ENCODE results near the gene ZNF630. TPM values are rescaled to one million over a fixed set of nuclear protein-coding genes. Genes with fewer than 3 reads are reported as not detected.

ZNF630 gene
- total RNA-seq, 1 donor from 2014 or later, result 3.2 TPM

DNA sequence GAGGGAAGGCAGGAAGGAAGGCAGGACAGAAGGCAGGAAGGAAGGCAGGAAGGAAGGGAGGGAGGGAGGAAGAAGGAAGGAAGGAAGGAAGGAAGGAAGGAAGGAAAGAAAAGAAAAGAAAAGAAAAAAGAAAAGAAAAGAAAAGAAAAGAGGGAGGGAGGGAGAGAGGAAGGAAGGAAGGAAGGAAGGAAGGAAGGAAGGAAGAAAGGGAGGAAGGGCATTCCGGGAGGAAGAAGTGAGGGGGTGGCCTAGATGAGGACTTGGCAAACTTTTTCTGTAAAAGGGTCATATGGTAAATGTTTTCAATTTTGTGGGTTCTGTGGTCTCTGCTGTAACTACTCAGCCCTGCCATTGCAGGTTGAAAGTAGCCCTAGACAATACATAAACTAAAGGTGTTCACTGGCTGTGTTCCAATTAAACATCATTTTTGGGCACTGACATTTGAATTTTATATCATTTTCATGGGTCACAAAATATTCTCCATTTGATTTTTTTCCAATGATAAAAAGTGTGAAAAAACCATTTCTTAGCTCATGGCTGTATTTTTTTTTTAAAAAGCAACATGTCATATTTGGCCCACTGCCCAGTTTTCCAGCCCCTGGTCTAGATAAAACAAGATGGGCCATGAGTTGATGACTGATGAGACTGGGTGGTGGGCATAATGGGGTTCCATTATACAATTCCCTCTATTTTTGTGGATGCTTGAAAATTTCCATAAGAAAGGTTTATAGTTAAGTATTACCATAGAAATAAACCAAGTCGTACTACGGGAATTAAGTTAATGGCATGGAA, 3.1 kb downstream of the ZNF630 start:
- DNase-seq (no peak), ATAC-seq (no peak)
- Histone ChIP-seq H3K4me1 (no peaks in the 10 kb centered on the region), H3K27ac (no peak overlapping the region), H3K27me3 (no peaks in the 10 kb centered on the region), H3K9me3 (no peaks in the 10 kb centered on the region), H3K36me3 (no peaks in the 10 kb centered on the region), H3K4me3 (no peak overlapping the region)
- TF ChIP-seq, protein P1, sequence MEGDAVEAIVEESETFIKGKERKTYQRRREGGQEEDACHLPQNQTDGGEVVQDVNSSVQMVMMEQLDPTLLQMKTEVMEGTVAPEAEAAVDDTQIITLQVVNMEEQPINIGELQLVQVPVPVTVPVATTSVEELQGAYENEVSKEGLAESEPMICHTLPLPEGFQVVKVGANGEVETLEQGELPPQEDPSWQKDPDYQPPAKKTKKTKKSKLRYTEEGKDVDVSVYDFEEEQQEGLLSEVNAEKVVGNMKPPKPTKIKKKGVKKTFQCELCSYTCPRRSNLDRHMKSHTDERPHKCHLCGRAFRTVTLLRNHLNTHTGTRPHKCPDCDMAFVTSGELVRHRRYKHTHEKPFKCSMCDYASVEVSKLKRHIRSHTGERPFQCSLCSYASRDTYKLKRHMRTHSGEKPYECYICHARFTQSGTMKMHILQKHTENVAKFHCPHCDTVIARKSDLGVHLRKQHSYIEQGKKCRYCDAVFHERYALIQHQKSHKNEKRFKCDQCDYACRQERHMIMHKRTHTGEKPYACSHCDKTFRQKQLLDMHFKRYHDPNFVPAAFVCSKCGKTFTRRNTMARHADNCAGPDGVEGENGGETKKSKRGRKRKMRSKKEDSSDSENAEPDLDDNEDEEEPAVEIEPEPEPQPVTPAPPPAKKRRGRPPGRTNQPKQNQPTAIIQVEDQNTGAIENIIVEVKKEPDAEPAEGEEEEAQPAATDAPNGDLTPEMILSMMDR (IDR thresholded peaks at IDR 0.05), result no peak
- intact Hi-C loops (cut with DNase I), result no loop called here

- no peaks in the 10 kb centered on the region for H3K36me3 ChIP-seq
- no peak for DNase-seq
- no peaks in the 10 kb centered on the region for H3K27me3 ChIP-seq
- H3K9me3 ChIP-seq, result no peaks in the 10 kb centered on the region
- H3K27ac ChIP-seq, result no peak overlapping the region
- H3K4me3 ChIP-seq, result no peak overlapping the region
- no peaks in the 10 kb centered on the region for H3K4me1 ChIP-seq
- no peak for ATAC-seq
- TF ChIP-seq, protein P1 (IDR thresholded peaks at IDR 0.05), result no peak
- intact Hi-C loops (cut with DNase I), result no loop called here
Observed at GRCh38 chrX:48064261-48064660, 7.2 kb downstream of the ZNF630 start.

- intact Hi-C loops (cut with DNase I), result no loop called here
- DNase-seq (no peak), ATAC-seq (no peak)
- H3K27me3 ChIP-seq, result no peaks in the 10 kb centered on the region
- TF ChIP-seq, protein P1 (IDR thresholded peaks at IDR 0.05), result no peak
- H3K9me3 ChIP-seq, result no peaks in the 10 kb centered on the region
- no peak overlapping the region for H3K27ac ChIP-seq
- no peaks in the 10 kb centered on the region for H3K4me1 ChIP-seq
- H3K4me3 ChIP-seq, result no peak overlapping the region
- H3K36me3 ChIP-seq, result no peaks in the 10 kb centered on the region
Observed at GRCh38 chrX:48059296-48059639, 12.2 kb downstream of the ZNF630 start.

DNA sequence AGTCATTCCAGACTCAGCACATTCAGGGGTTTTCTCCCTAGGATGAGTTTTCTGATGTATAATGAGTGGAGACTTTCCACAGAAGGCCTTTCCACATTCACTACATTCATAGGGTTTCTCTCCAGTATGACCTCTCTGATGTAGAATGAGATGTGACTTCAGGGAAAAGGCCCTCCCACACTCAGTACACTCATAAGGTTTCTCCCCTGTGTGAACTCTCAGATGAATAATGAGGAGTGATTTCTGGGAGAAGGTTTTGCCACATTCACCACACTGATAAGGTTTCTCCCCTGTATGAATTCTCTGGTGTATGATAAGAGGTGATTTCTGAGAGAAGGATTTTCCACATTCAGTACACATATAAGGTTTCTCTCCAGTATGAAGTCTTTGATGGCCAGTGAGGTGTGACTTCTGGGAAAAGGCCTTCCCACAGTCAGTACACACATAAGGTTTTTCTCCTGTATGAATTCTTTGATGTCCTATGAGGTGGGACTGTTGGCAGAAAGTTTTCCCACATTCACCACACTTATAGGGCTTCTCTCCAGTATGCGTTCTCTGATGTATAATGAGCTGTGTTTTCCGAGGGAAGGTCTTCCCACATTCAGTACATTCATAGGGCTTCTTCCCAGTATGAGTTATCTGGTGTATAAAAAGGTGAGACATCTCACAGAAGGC, 12.7 kb downstream of the ZNF630 start:
- intact Hi-C loops (cut with DNase I), result no loop called here
- no peak for ATAC-seq
- H3K36me3 ChIP-seq, result no peaks in the 10 kb centered on the region

DNA sequence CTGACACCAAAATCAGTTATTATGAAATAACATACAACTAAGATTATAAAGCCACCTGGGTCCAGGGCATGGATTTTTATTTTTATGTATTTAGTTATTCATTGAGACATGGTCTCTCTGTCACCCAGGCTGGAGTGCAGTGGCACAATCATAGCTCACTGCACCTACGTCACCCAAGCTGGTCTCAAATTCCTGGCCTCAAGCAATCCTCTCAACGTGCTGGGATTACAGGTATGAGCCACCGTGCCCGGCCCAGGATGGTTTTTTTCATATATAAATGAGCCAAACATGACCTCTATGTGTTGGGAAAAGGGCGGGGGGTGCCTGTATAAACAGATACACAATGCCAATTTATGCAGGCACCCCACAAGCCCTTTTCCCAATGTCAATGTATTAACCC, 24.6 kb downstream of the ZNF630 start:
- H3K4me3 ChIP-seq, result no peak overlapping the region
- no peak for ATAC-seq
- no peak for DNase-seq
- TF ChIP-seq, protein P1 (IDR thresholded peaks at IDR 0.05), result no peak
- intact Hi-C loops (cut with DNase I), result no loop called here
- no peaks in the 10 kb centered on the region for H3K27me3 ChIP-seq
- H3K4me1 ChIP-seq, result no peaks in the 10 kb centered on the region
- H3K9me3 ChIP-seq, result no peaks in the 10 kb centered on the region
- H3K36me3 ChIP-seq, result no peaks in the 10 kb centered on the region
- no peak overlapping the region for H3K27ac ChIP-seq

More for the DNA sequence above, 12.7 kb downstream of the ZNF630 start:
- Histone ChIP-seq H3K4me3 (no peak overlapping the region), H3K4me1 (no peaks in the 10 kb centered on the region), H3K27me3 (no peaks in the 10 kb centered on the region), H3K27ac (no peak overlapping the region), H3K9me3 (no peaks in the 10 kb centered on the region)
- DNase-seq, result no peak
- TF ChIP-seq, protein P1 (IDR thresholded peaks at IDR 0.05), result no peak
